Lower lobe of right lung (tissue), 2 donors: Measurements from ENCODE around the gene ERCC1. TPM values are rescaled to one million over a fixed set of nuclear protein-coding genes. Genes with fewer than 3 reads are reported as not detected.
"Not testable (repeated sequence)": the region's sequence is repeated elsewhere in the genome, so short reads cannot be mapped to it uniquely, and the experiment has no call there.

Experiments
- ATAC-seq, 2 donors: fragments of 200-7000 bp; cut with Tn5 transposase; one replicate each; pipeline ENCODE4 v1.9.1; 2020 to 2022; ENCODE audit warnings: mild to moderate bottlenecking in 2 of 2, moderate library complexity in 2 of 2
- DNase-seq: peaks from one replicate; pipeline ENCODE4 v3.0.0-alpha.2; 2020
- H3K27ac ChIP-seq: fragments of 200-600 bp; one replicate; pipeline ENCODE4 v1.8.0; 2022
- H3K27me3 ChIP-seq: fragments of 200-600 bp; one replicate; pipeline ENCODE4 v1.8.0; 2022; ENCODE audit warnings: low read depth
- H3K36me3 ChIP-seq: fragments of 200-600 bp; one replicate; pipeline ENCODE4 v1.8.0; 2022; ENCODE audit warnings: mild to moderate bottlenecking
- H3K4me1 ChIP-seq: fragments of 200-600 bp; one replicate; pipeline ENCODE4 v1.8.0; 2022
- H3K4me3 ChIP-seq: fragments of 200-600 bp; one replicate; pipeline ENCODE4 v1.8.0; 2022; ENCODE audit warnings: mild to moderate bottlenecking
- H3K9me3 ChIP-seq: fragments of 200-600 bp; one replicate; pipeline ENCODE4 v1.8.0; 2022
- intact Hi-C: fragments of 100-400 bp; cut with DNase I; formaldehyde crosslinking; loops from one replicate; pipeline ENCODE4 v1.11.0; 2022
- total RNA-seq: library from RNA; stranded (reverse); fragmentation: NEBNext Ultra II Directional; extraction: Animal tissue kit (Norgen Biotek cat#: 25700); gene quantifications from one replicate; pipeline ENCODE4 v1.2.1, GENCODE V29; 2021
- TF ChIP-seq, protein P1 (sequence below): fragments of 200-600 bp; IDR thresholded peaks from one replicate; pipeline ENCODE4 v1.8.0; 2022; ENCODE audit warnings: antibody characterized with exemption, mild to moderate bottlenecking
- donor health status: DM: no; HTN: yes; CAD: no; lungs with severe emphysema.

The ERCC1 gene
- total RNA-seq, 1 donor from 2014 or later = 41.6 TPM

DNA sequence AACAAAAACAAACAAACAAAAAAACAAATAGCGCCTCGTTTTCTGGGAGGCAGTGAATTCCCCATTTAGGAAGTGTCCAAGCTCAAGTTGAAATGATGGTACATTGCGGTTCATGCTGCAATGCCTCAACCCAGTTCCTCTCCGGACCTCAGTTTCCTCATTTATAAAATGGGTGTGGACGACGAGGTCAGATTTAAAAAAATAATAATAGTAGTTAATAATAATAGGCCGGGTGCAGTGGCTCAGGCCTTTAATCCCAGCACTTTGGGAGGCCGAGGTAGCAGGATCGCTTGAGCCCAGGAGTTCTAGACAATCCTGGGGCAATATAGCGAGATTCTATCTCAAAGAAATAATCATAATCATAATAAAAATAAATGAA, 15.5 kb upstream of the ERCC1 start:
- DNase-seq (no peak), ATAC-seq (no peak)
- no peaks in the 10 kb centered on the region for H3K36me3 ChIP-seq
- peak overlapping the region; percentile 78 for H3K4me3 ChIP-seq
- H3K9me3 ChIP-seq = no peaks in the 10 kb centered on the region
- intact Hi-C loops = loop anchor here (5.0 kb wide), 1 partner anchor 38 kb away; no protein-coding TSS in a partner anchor
- peak overlapping the region; percentile 96 for H3K27ac ChIP-seq
- TF ChIP-seq, protein P1, sequence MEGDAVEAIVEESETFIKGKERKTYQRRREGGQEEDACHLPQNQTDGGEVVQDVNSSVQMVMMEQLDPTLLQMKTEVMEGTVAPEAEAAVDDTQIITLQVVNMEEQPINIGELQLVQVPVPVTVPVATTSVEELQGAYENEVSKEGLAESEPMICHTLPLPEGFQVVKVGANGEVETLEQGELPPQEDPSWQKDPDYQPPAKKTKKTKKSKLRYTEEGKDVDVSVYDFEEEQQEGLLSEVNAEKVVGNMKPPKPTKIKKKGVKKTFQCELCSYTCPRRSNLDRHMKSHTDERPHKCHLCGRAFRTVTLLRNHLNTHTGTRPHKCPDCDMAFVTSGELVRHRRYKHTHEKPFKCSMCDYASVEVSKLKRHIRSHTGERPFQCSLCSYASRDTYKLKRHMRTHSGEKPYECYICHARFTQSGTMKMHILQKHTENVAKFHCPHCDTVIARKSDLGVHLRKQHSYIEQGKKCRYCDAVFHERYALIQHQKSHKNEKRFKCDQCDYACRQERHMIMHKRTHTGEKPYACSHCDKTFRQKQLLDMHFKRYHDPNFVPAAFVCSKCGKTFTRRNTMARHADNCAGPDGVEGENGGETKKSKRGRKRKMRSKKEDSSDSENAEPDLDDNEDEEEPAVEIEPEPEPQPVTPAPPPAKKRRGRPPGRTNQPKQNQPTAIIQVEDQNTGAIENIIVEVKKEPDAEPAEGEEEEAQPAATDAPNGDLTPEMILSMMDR = no peak
- peaks cover 21% of the 10 kb centered on the region for H3K4me1 ChIP-seq
- H3K27me3 ChIP-seq = no peaks in the 10 kb centered on the region

DNA sequence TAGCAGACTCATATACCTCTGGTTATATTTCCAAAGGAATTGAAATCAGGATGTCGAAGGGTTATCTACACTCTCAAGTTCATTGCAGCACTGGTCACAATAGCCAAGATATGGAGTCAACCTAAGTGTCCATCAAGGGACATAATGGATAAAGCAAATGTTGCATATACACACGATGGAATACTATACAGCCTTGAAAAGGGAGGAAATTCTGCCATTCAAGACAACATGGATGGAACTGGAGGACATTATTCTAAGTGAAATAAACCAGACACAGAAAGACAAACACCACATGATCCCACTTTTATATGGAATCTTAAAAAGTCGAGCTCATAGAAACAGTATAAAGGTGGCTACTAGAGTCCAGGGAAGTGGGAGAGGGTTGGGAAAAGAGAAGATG, 13.6 kb upstream of the ERCC1 start:
- TF ChIP-seq, protein P1 = no peak
- intact Hi-C loops = loop anchor here (5.0 kb wide), 1 partner anchor 40 kb away; no protein-coding TSS in a partner anchor
- Histone ChIP-seq H3K27ac (no peak overlapping the region), H3K4me1 (peaks cover 13% of the 10 kb centered on the region), H3K27me3 (no peaks in the 10 kb centered on the region), H3K4me3 (no peak overlapping the region), H3K9me3 (no peaks in the 10 kb centered on the region), H3K36me3 (no peaks in the 10 kb centered on the region)
- no peak for DNase-seq
- no peak for ATAC-seq

DNA sequence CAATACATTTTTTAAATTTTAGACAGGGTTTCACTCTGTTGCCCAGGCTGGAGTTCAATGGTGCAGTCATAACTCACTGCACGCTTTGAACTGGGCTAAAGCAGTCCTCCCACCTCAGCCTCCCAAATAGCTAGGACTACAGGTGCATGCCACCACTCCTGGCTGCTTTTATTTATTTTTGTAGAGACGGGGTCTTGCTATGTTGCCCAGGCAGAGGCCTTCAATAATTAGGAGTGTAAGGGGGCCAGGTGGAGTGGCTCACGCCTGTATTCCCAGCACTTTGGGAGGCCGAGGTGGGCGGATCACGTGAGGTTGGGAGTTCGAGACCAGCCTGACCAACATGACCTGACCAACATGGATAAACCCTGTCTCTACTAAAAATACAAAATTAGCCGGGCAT, 8.8 kb upstream of the ERCC1 start:
- DNase-seq, ATAC-seq, intact Hi-C loops, H3K36me3 ChIP-seq, H3K27me3 ChIP-seq, H3K9me3 ChIP-seq, H3K27ac ChIP-seq, H3K4me3 ChIP-seq: not testable (repeated sequence)
- peaks cover 14% of the 10 kb centered on the region for H3K4me1 ChIP-seq

DNA sequence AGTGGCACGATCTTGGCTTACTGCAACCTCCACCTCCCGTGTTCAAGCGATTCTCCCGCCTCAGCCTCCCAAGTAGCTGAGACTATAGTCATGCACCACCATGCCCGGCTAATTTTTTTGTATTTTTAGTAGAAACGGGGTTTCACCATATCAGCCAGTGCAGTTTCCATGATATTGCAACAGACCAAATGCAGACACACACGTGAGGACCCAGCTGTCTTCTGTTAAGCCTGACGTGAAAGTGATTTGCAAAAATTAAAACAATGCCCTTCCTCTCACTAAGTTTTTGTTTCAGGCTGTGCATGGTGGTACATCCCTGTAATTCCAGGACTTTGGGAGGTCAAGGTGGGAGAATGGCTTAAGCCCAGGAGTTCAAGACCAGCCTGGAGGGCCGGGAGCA, 7.3 kb upstream of the ERCC1 start:
- ATAC-seq, H3K4me3 ChIP-seq, H3K27me3 ChIP-seq, H3K36me3 ChIP-seq, intact Hi-C loops, H3K9me3 ChIP-seq, DNase-seq, H3K27ac ChIP-seq: not testable (repeated sequence)
- peaks cover 17% of the 10 kb centered on the region for H3K4me1 ChIP-seq

DNA sequence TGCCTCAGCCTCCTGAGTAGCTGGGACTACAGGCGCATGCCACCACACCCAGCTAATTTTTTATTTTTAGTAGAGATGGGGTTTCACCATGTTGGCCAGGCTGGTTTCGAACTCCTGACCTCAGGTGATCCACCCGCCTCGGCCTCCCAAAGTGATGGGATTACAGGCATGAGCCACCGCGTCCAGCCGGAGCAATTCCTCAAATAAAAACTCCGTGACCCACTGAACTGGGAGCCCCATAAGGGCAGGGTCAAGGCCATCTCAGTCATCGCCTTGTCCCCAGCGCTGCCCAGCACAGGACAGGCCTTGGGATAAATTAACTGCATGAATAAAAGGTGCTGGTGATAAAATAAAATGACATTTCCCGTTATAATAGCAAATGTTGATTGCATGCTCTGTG, 6.2 kb upstream of the ERCC1 start:
- H3K27ac ChIP-seq, H3K9me3 ChIP-seq, H3K27me3 ChIP-seq, H3K4me3 ChIP-seq, ATAC-seq, DNase-seq, intact Hi-C loops, H3K36me3 ChIP-seq: not testable (repeated sequence)
- H3K4me1 ChIP-seq = peaks cover 25% of the 10 kb centered on the region

DNA sequence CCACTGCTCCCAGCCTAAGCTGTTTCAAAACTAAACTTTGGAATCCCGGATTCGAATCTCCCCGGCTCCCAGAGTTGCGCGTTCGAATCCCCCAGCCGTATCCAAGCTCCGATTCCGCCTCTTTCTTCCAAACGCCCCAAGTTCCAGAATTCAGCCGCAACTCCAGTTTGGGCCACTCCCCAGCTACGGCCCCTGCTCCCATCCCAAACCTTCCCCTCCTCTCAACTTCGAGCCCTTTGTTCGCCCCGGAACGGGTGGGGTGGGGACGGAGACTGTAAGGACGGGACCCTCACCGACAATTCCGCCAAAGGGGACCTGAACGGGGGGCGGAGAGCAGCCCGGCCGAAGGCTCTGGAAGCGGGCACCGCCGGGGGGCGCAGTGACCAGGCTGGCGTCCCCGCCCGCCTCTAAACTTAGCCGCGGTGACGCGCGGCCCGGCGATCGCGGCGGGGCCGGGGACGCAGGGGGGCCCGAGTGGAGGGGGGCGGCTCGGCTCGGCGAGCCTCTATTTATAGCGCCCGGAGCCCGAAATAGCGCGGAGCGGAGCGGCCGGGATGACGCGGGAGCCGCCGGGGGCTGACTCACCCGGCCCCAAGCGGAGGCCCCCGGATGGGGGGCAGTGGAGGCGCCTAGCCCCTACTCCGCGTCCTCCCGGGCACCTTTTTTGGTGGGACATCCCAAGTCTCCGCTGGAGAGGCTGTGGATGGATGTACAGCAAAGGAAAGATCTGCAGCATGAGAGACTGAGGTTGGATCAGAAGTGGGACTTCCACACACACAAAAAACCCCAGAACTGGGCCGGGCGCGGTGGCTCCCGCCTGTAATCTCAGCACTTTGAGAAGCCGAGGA, 4.9 kb upstream of the ERCC1 start:
- Histone ChIP-seq H3K36me3 (no peaks in the 10 kb centered on the region), H3K27me3 (no peaks in the 10 kb centered on the region), H3K4me1 (peaks cover 35% of the 10 kb centered on the region), H3K9me3 (no peaks in the 10 kb centered on the region), H3K27ac (peak overlapping the region; percentile 59), H3K4me3 (peak overlapping the region; percentile 56)
- ATAC-seq = peak; percentile 32 to 56
- TF ChIP-seq, protein P1 = peak; percentile 44
- intact Hi-C loops = no loop called here
- peak; percentile 52 for DNase-seq
